NCI-H2107 (cell line): ENCODE data around the gene FNDC8.
"Not testable (repeated sequence)": the region's sequence is repeated elsewhere in the genome, so short reads cannot be mapped to it uniquely, and the experiment has no call there.

Experiments
- DNase-seq: peaks from one replicate; lab custom pipeline; 2025; lab: John Stamatoyannopoulos, UW

Gene FNDC8

DNA sequence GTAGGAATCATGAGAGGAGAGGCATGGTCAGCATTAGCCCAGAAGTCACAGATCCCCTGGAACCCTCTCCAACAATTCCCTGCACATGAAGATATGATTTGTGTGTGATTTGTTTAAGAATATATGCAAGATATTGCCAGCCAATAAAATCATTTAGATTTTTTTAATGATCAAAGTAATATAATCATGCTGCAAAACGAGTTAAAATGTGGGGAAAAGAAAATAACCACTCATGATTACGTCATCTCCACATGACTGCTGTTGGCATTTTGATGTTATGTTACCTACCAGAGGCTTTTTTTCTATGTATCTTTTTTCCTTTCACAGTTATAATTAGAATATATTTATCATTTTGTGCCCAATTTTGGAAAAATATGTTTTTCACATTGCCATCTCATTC lies 50.4 kb downstream of the FNDC8 start:
- no peak for DNase-seq

GRCh38 chr17:35172321-35172720 lies 50.9 kb downstream of the FNDC8 start:
- not testable (repeated sequence) for DNase-seq

- DNase-seq: no peak
These were observed 53.5 kb downstream of the FNDC8 start for GRCh38 chr17:35174835-35175334.

DNA sequence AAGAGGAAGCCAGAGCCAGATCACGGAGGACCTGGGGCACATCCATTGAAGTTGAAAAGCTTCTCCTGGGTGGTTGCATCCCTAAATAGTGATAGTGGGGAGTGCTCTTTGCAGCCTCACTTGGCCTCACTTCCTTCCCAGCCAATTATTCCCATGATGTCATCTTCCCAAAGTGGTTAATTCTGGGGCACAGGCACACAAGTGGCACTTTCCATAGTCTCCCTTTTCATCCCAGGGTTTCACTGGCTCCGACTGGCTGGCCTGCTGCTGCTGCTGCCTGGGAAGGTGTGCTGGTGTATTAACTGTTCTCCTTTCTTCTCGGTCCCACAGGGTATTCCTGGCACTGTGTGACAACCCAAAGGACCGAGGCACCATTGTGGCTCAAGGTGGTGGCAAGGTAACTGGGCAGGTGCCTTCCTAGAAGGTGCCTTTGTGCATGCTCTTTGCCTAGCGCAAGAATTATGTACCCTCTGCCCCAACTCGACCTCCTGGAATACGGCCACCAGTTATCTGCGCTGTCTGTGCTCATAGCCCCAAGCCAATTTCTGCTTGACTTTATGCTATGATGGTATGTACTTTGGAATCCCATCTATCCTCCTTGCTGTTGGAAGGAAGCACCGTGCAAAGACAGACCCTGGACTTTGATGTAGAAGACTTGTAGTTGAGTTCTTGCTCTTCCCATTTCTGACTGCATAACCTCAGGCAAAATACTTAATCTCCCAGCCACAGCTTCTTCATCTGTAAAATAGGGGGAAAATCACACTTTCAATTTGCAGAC lies 54.4 kb downstream of the FNDC8 start:
- no peak for DNase-seq

DNA sequence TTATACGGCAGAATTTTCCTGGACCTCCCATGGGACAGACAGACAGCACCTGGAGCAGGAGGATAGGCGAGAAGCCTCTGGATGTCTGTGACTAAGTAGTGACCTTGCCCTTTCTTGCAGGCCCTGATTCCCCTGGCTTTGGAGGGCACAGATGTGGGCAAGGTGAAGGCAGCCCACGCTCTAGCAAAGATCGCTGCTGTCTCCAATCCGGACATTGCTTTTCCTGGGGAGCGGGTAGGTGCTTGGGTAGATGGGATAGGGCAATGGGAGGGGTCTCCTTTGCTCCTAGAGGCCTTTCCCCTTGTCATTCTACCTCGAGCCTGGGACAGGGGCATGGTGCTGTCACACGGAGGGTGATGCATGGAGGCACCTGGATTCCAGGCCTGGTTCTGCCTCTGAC lies 55.5 kb downstream of the FNDC8 start:
- no peak for DNase-seq

DNA sequence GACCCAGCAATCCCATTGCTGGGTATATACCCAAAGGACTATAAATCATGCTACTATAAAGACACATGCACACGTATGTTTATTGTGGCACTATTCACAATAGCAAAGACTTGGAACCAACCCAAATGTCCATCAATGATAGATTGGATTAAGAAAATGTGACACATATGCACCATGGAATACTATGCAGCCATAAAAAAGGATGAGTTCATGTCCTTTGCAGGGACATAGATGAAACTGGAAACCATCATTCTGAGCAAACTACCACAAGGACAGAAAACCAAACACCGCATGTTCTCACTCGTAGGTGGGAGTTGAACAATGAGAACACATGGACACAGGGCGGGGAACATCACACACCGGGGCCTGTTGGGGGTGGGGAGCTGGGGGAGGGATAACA lies 58.0 kb downstream of the FNDC8 start:
- DNase-seq: not testable (repeated sequence)
